ENCODE measurements around the gene SLC9A7.

The SLC9A7 gene

GRCh38 chrX:46602468-46603102, 156.3 kb downstream of the SLC9A7 start:
- DNase-seq (ENCODE audit: low spot score): no peak

GRCh38 chrX:46601283-46601682, 157.6 kb downstream of the SLC9A7 start:
- no peak for DNase-seq (ENCODE audit: low spot score)

GRCh38 chrX:46599051-46599560, 159.8 kb downstream of the SLC9A7 start:
- DNase-seq (ENCODE audit: low spot score): no peak

GRCh38 chrX:46597771-46598170, 161.1 kb downstream of the SLC9A7 start:
- DNase-seq (ENCODE audit: low spot score): no peak

- DNase-seq (ENCODE audit: low spot score): no peak
These were observed 161.7 kb downstream of the SLC9A7 start for GRCh38 chrX:46597208-46597607.

GRCh38 chrX:46595084-46595483, 163.8 kb downstream of the SLC9A7 start:
- no peak for DNase-seq (ENCODE audit: low spot score)

GRCh38 chrX:46589977-46590723, 168.8 kb downstream of the SLC9A7 start:
- no peak for DNase-seq (ENCODE audit: low spot score)

GRCh38 chrX:46588263-46588662, 170.7 kb downstream of the SLC9A7 start:
- no peak for DNase-seq (ENCODE audit: low spot score)

- no peak for DNase-seq (ENCODE audit: low spot score)
These were observed 171.2 kb downstream of the SLC9A7 start for GRCh38 chrX:46587753-46588171.

- DNase-seq (ENCODE audit: low spot score): no peak
These were observed 171.8 kb downstream of the SLC9A7 start for GRCh38 chrX:46587158-46587557.

GRCh38 chrX:46584736-46585135, 174.2 kb downstream of the SLC9A7 start:
- DNase-seq (ENCODE audit: low spot score): no peak

- DNase-seq (ENCODE audit: low spot score): no peak
These were observed 176.0 kb downstream of the SLC9A7 start for GRCh38 chrX:46582966-46583365.

- DNase-seq (ENCODE audit: low spot score): peak; percentile 26
These were observed 176.6 kb downstream of the SLC9A7 start for GRCh38 chrX:46582325-46582724.

- no peak for DNase-seq (ENCODE audit: low spot score)
These were observed 178.3 kb downstream of the SLC9A7 start for GRCh38 chrX:46580613-46581012.

- no peak for DNase-seq (ENCODE audit: low spot score)
These were observed 179.7 kb downstream of the SLC9A7 start for GRCh38 chrX:46579250-46579649.

- peak; percentile 31 for DNase-seq (ENCODE audit: low spot score)
These were observed 181.5 kb downstream of the SLC9A7 start for GRCh38 chrX:46577221-46578005.

- no peak for DNase-seq (ENCODE audit: low spot score)
These were observed 182.5 kb downstream of the SLC9A7 start for GRCh38 chrX:46576458-46576857.

GRCh38 chrX:46575991-46576392, 182.9 kb downstream of the SLC9A7 start:
- DNase-seq (ENCODE audit: low spot score): no peak

GRCh38 chrX:46575586-46575985, 183.3 kb downstream of the SLC9A7 start:
- DNase-seq (ENCODE audit: low spot score): no peak

GRCh38 chrX:46574774-46575381, 184.0 kb downstream of the SLC9A7 start:
- DNase-seq (ENCODE audit: low spot score): no peak

GRCh38 chrX:46573892-46574773, 184.8 kb downstream of the SLC9A7 start:
- DNase-seq (ENCODE audit: low spot score): no peak
